GM13976 (cell line): ENCODE data around the gene HSD3B7.

Experiments used
- DNase-seq: peaks from one replicate; pipeline ENCODE4 v3.0.0; 2012; ENCODE audit warnings: low spot score
- CTCF ChIP-seq: IDR thresholded peaks from 2 replicates; pipeline ENCODE4 v1.5.1; 2012; ENCODE audit warnings: borderline replicate concordance, mild to moderate bottlenecking; ENCODE audit not compliant: insufficient read depth; ENCODE audit errors: extremely low read depth, missing control alignments, control extremely low read depth
- in situ Hi-C: fragments of 300-500 bp; cut with MboI; formaldehyde crosslinking; loops from one replicate; pipeline ENCODE4 v1.12.0; 2022; ENCODE audit warnings: low sequenced_read_pairs, mixed read lengths, inconsistent platforms; ENCODE audit not compliant: unreplicated experiment

Gene HSD3B7

DNA sequence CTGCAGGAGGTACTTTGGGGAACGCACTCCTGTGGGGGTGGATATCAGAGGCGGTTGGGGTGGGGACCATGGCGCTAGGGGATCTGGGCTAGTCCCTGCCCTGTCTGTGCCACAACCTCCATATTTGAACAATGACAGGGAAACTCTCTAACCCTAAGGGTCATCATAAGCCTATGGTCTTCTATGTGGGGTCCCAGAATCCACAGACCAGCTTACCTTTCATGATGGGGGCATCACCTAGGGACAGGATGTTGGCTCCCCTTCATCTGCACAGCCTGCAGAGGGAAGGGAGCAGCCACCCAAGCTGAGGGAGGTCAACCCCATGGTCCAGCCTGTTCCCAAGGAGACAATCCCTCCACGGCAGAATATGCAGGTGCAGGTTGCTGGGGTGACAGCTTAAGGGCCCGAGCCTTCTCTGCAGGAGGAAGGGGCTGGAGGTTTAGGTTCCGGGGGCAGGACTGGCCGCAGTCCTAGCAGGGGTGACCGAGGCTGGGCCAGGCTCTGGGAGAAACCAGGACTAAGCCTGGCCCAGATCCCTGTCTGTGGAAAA is 34.4 kb upstream of the HSD3B7 start:
- in situ Hi-C loops: loop anchor here (25.0 kb wide), 1 partner anchor 912 kb away; the partner anchor contains the start of gene ZNF267
- no peak for DNase-seq
- TF ChIP-seq CTCF: no peak

DNA sequence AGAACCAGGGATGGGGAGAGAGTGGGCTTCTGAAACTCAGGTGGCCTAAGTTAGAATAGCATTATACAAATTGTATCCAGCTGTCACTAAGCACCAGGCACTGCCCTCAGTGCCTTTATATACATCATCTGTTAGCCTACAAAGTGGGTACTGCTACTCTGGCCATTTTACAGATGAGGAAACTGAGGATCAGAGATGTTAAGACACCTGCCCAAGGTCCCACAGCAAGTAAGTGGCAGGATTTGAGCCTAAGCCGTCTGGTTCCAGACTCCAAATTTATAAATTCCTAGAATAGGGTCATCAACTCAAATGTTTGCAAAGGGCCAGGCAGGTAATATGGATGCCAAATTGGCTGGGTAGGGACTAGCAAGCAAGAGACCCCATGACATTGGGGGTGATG is 33.8 kb upstream of the HSD3B7 start:
- no peak for TF ChIP-seq CTCF
- no peak for DNase-seq
- in situ Hi-C loops: loop anchor here (25.0 kb wide), 1 partner anchor 911 kb away; the partner anchor contains the start of gene ZNF267

GRCh38 chr16:30951750-30952149 is 33.3 kb upstream of the HSD3B7 start:
- DNase-seq: no peak
- no peak for TF ChIP-seq CTCF
- in situ Hi-C loops: loop anchor here (25.0 kb wide), 1 partner anchor 911 kb away; the partner anchor contains the start of gene ZNF267

DNA sequence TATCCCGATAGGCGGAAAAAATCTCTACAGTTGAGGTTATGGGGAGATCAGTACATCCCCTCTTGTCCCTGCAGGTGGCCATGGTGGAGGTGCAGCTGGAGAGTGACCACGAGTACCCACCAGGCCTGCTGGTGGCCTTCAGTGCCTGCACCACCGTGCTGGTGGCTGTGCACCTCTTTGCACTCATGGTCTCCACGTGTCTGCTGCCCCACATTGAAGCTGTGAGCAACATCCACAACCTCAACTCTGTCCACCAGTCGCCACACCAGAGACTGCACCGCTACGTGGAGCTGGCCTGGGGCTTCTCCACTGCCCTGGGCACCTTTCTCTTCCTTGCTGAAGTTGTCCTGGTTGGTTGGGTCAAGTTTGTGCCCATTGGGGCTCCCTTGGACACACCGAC is 31.9 kb upstream of the HSD3B7 start:
- TF ChIP-seq CTCF: no peak
- in situ Hi-C loops: loop anchor here (25.0 kb wide), 1 partner anchor 909 kb away; the partner anchor contains the start of gene ZNF267
- no peak for DNase-seq

- peak; percentile 64 for DNase-seq
- in situ Hi-C loops: loop anchor here (25.0 kb wide), 1 partner anchor 909 kb away; the partner anchor contains the start of gene ZNF267
- TF ChIP-seq CTCF: peak; percentile 56
Observed at GRCh38 chr16:30953511-30954124, 31.4 kb upstream of the HSD3B7 start.

- DNase-seq: no peak
- TF ChIP-seq CTCF: no peak
- in situ Hi-C loops: loop anchor here (25.0 kb wide), 1 partner anchor 907 kb away; the partner anchor contains the start of gene ZNF267
Observed at GRCh38 chr16:30954993-30955392, 30.0 kb upstream of the HSD3B7 start.
